ENCODE data around the gene PJVK. TPM values are rescaled to one million over a fixed set of nuclear protein-coding genes. Genes with fewer than 3 reads are reported as not detected.

The PJVK gene
- total RNA-seq, 2 donors from 2014 or later = 5.5 to 6.3 TPM

- H3K27me3 Mint-ChIP-seq (ENCODE audit: insufficient read depth) = no peaks in the 10 kb centered on the region
- no peaks in the 10 kb centered on the region for H3K9me3 Mint-ChIP-seq
- H3K4me3 Mint-ChIP-seq = no peak overlapping the region
- H3K4me1 Mint-ChIP-seq = peaks cover 6% of the 10 kb centered on the region
- Histone ChIP-seq H3K4me3 (ENCODE audit: low read length) (no peak overlapping the region), H3K27ac (ENCODE audit: low read depth, low read length) (no peak overlapping the region), H3K9me3 (ENCODE audit: control insufficient read depth, low read length) (no peaks in the 10 kb centered on the region), H3K4me1 (ENCODE audit: control insufficient read depth, insufficient read depth, low read length) (no peaks in the 10 kb centered on the region), H3K27me3 (ENCODE audit: control insufficient read depth, insufficient read depth, low read length, poor library complexity, severe bottlenecking) (no peaks in the 10 kb centered on the region), H3K36me3 (ENCODE audit: control insufficient read depth, insufficient read depth, low read length) (peaks cover 3% of the 10 kb centered on the region), H3K9ac (ENCODE audit: extremely low read depth, low read length, poor library complexity, severe bottlenecking) (no peak overlapping the region)
- no peak for DNase-seq
- peaks cover 4% of the 10 kb centered on the region for H3K36me3 Mint-ChIP-seq (ENCODE audit: low read depth)
- TF ChIP-seq CTCF (conservative IDR thresholded peaks at IDR 0.05) = no peak
- 92 to 94% methylated on average over 2 to 3 of the region's 3 CpGs for WGBS, 2 experiments (ENCODE audit: insufficient coverage in 1 of 2, insufficient read length in 1 of 2)
- H3K27ac Mint-ChIP-seq = no peak overlapping the region
Observed at GRCh38 chr2:178417916-178418315, 33.3 kb upstream of the PJVK start.

DNA sequence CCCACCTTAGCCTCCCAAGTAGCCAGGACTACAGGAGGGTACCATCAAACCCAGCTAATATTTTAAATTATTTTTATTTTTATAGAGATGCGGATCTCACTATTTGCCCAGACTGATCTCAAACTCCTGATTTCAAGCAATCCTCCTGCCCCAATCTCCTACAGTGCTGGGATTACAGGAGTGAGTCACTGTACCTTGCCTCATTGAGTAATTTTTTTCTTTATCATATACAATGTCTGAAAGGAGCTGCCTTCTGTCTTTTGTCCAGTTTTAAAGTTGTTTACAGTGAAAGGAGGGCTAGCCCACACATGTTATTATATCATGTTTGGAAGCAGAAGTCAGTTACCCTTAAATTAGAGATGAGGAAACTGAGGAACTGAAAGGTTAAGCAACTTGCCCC lies 32.8 kb upstream of the PJVK start:
- H3K27ac ChIP-seq (ENCODE audit: low read depth, low read length) = no peak overlapping the region
- H3K4me1 ChIP-seq (ENCODE audit: control insufficient read depth, insufficient read depth, low read length) = no peaks in the 10 kb centered on the region
- H3K36me3 Mint-ChIP-seq (ENCODE audit: low read depth) = peaks cover 4% of the 10 kb centered on the region
- H3K9me3 ChIP-seq (ENCODE audit: control insufficient read depth, low read length) = no peaks in the 10 kb centered on the region
- H3K27me3 Mint-ChIP-seq (ENCODE audit: insufficient read depth) = no peaks in the 10 kb centered on the region
- no peak for TF ChIP-seq CTCF (conservative IDR thresholded peaks at IDR 0.05)
- no peak for DNase-seq
- H3K4me3 ChIP-seq (ENCODE audit: low read length) = no peak overlapping the region
- WGBS, 2 experiments (ENCODE audit: insufficient coverage in 1 of 2, insufficient read length in 1 of 2) = 86 to 90% methylated on average over 1 of the region's 1 CpG
- H3K9me3 Mint-ChIP-seq = no peaks in the 10 kb centered on the region
- no peak overlapping the region for H3K9ac ChIP-seq (ENCODE audit: extremely low read depth, low read length, poor library complexity, severe bottlenecking)
- H3K4me1 Mint-ChIP-seq = peaks cover 5% of the 10 kb centered on the region
- H3K4me3 Mint-ChIP-seq = no peak overlapping the region
- H3K27me3 ChIP-seq (ENCODE audit: control insufficient read depth, insufficient read depth, low read length, poor library complexity, severe bottlenecking) = no peaks in the 10 kb centered on the region
- H3K27ac Mint-ChIP-seq = no peak overlapping the region
- peaks cover 3% of the 10 kb centered on the region for H3K36me3 ChIP-seq (ENCODE audit: control insufficient read depth, insufficient read depth, low read length)

DNA sequence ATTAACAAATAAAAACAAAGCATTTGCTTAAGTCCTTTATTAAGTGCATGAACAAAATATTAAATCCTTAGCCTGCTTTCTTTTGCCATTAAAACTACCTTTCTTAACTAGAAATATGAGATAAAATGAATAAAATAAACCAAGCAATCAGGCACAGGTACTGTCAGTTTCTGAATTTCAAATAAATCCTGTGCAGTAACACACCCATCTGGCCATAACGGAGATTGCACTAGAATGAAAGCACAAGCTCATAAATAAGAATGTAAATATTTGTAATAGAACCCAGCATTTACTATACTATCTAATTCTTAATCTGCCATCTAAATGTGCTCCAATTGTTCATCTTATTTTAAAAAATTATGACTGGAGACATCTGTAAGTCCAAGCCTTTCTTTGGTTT lies 32.1 kb upstream of the PJVK start:
- H3K9ac ChIP-seq (ENCODE audit: extremely low read depth, low read length, poor library complexity, severe bottlenecking) = no peak overlapping the region
- Mint-ChIP-seq H3K27me3 (ENCODE audit: insufficient read depth) (no peaks in the 10 kb centered on the region), H3K9me3 (peaks cover under 1% of the 10 kb centered on the region), H3K27ac (no peak overlapping the region), H3K4me3 (no peak overlapping the region), H3K4me1 (peaks cover 5% of the 10 kb centered on the region), H3K36me3 (ENCODE audit: low read depth) (peaks cover 9% of the 10 kb centered on the region)
- H3K9me3 ChIP-seq (ENCODE audit: control insufficient read depth, low read length) = no peaks in the 10 kb centered on the region
- no peak for TF ChIP-seq CTCF (conservative IDR thresholded peaks at IDR 0.05)
- DNase-seq = no peak
- H3K4me1 ChIP-seq (ENCODE audit: control insufficient read depth, insufficient read depth, low read length) = no peaks in the 10 kb centered on the region
- H3K27me3 ChIP-seq (ENCODE audit: control insufficient read depth, insufficient read depth, low read length, poor library complexity, severe bottlenecking) = no peaks in the 10 kb centered on the region
- whole genome bisulfite sequencing, 2 experiments (ENCODE audit: insufficient coverage in 1 of 2, insufficient read length in 1 of 2) = no CpG with 5 or more reads among the region's 1 CpG
- H3K27ac ChIP-seq (ENCODE audit: low read depth, low read length) = no peak overlapping the region
- H3K4me3 ChIP-seq (ENCODE audit: low read length) = no peak overlapping the region
- H3K36me3 ChIP-seq (ENCODE audit: control insufficient read depth, insufficient read depth, low read length) = peaks cover 3% of the 10 kb centered on the region

Data from endodermal cell (in vitro differentiated cells).